Suprapubic skin (tissue), 3 donors: Measurements from ENCODE around the gene NBEAL1.

Source experiments
- CTCF ChIP-seq, 2 donors: fragments of 200-600 bp in 1 of 2; fragments of 450-650 bp in 1 of 2; sonication (generic) in 1 of 2; IDR thresholded peaks; one replicate each; pipeline ENCODE4 v1.5.1; 2016 to 2019; ENCODE audit warnings: antibody characterized with exemption in 2 of 2, mild to moderate bottlenecking in 1 of 2, moderate library complexity in 1 of 2
- POLR2A ChIP-seq, 2 donors: fragments of 450-650 bp; IDR thresholded peaks; one replicate each; pipeline ENCODE4 v1.6.1; 2017; ENCODE audit warnings: antibody characterized with exemption in 2 of 2, mild to moderate bottlenecking in 2 of 2, moderate library complexity in 2 of 2

- TF ChIP-seq POLR2A (IDR thresholded peaks at IDR 0.05) (no peak), CTCF (IDR thresholded peaks at IDR 0.05) (no peak)
These were observed 134.5 kb downstream of the NBEAL1 start for GRCh38 chr2:203149194-203149593.
